Endothelial cell of umbilical vein (primary cell): ENCODE measurements around the gene AKR1C4. TPM values are rescaled to one million over a fixed set of nuclear protein-coding genes. Genes with fewer than 3 reads are reported as not detected.

Experiments
- BruUV-seq: library from RNA; stranded (reverse); fragments of 400-500 nt; replicated peaks from 2 replicates; lab custom pipeline; 2021; lab: Mats Ljungman, UMichigan
- CTCF ChIA-PET: fragments of 300-600, 350-600 bp; sonication (Branson Sonifier 250); formaldehyde crosslinking; loops from one replicate; lab custom pipeline; 2021; ENCODE audit warnings: antibody characterized with exemption, inconsistent platforms; lab: Charles Lee
- POLR2A ChIA-PET: fragments of 300-600, 350-600 bp; sonication (Branson Sonifier 250); formaldehyde crosslinking; loops from one replicate; lab custom pipeline; 2021; ENCODE audit warnings: antibody characterized with exemption, inconsistent platforms; lab: Charles Lee
- DNase-seq: peaks from one replicate; pipeline ENCODE4 v3.0.0-alpha.2; 2011; ENCODE audit warnings: low read depth, low spot score
- FAIRE-seq: peaks from 2 replicates; lab custom pipeline; 2011; peaks lifted over from hg19 to GRCh38; lab: Jason Lieb, UNC
- H2AFZ ChIP-seq: 2 replicates; pipeline ENCODE4 v1.6.0; 2012; ENCODE audit warnings: low read depth, low read length, control low read depth, inconsistent platforms
- H3K27ac ChIP-seq: 2 replicates; pipeline ENCODE4 v1.5.1; 2011; ENCODE audit warnings: low read depth, mild to moderate bottlenecking, control low read depth, low read length, moderate library complexity; ENCODE audit not compliant: insufficient read depth
- H3K27me3 ChIP-seq, 2 experiments: 2 replicates each; pipeline versions ENCODE4 v1.6.0 to v1.6.1; 2011; ENCODE audit warnings: low read length in 2 of 2, mixed read lengths in 1 of 2; ENCODE audit not compliant: control insufficient read depth in 2 of 2, insufficient read depth in 2 of 2
- H3K36me3 ChIP-seq, 2 experiments: 2 replicates in 1 of 2; 3 replicates in 1 of 2; pipeline ENCODE4 v1.5.1; 2011; ENCODE audit warnings: low read length in 2 of 2, mild to moderate bottlenecking in 1 of 2, moderate library complexity in 1 of 2; ENCODE audit not compliant: control insufficient read depth in 2 of 2, insufficient read depth in 2 of 2; ENCODE audit errors: extremely low read depth in 1 of 2
- H3K4me1 ChIP-seq: 3 replicates; pipeline ENCODE4 v1.5.1; 2011; ENCODE audit warnings: mild to moderate bottlenecking, low read length; ENCODE audit not compliant: control insufficient read depth, insufficient read depth; ENCODE audit errors: extremely low read depth
- H3K4me2 ChIP-seq: 2 replicates; pipeline ENCODE4 v1.6.1; 2011; ENCODE audit warnings: low read length, control low read depth, mixed read lengths; ENCODE audit not compliant: insufficient read depth
- H3K4me3 ChIP-seq, 3 experiments: fragments of 200-600 bp in 1 of 3; sonication (generic), shearing (Covaris generic) in 1 of 3; replicated peaks in 1 of 3; 2 replicates each; pipeline ENCODE4 v1.5.1; 2011 to 2016; ENCODE audit warnings: control low read depth in 3 of 3, low read length in 3 of 3, mild to moderate bottlenecking in 2 of 3, inconsistent platforms in 1 of 3, low read depth in 1 of 3, moderate library complexity in 1 of 3; ENCODE audit not compliant: insufficient read depth in 1 of 3
- H3K79me2 ChIP-seq: 2 replicates; pipeline ENCODE4 v1.6.0; 2012; ENCODE audit warnings: low read length, inconsistent platforms; ENCODE audit not compliant: control insufficient read depth, insufficient read depth
- H3K9ac ChIP-seq: replicated peaks from 2 replicates; pipeline ENCODE3; 2011; ENCODE audit warnings: low read length, control low read depth; ENCODE audit not compliant: insufficient read depth; ENCODE audit errors: extremely low read depth
- H3K9me1 ChIP-seq: replicated peaks from 3 replicates; pipeline ENCODE4 v1.6.0; 2011; ENCODE audit warnings: mild to moderate bottlenecking, low read length; ENCODE audit not compliant: control insufficient read depth, insufficient read depth; ENCODE audit errors: extremely low read depth
- H3K9me3 ChIP-seq: replicated peaks from 2 replicates; pipeline ENCODE4 v1.5.1; 2012; ENCODE audit warnings: low read length, inconsistent platforms; ENCODE audit not compliant: control insufficient read depth, insufficient read depth
- H4K20me1 ChIP-seq: replicated peaks from 2 replicates; pipeline ENCODE3; 2011; ENCODE audit warnings: mild to moderate bottlenecking, low read length; ENCODE audit not compliant: control insufficient read depth, insufficient read depth; ENCODE audit errors: extremely low read depth
- EZH2 ChIP-seq: IDR thresholded peaks from 2 replicates; pipeline ENCODE4 v1.6.1; 2012; ENCODE audit warnings: borderline replicate concordance, low read depth, mild to moderate bottlenecking, moderate library complexity, low read length, inconsistent platforms; ENCODE audit not compliant: severe bottlenecking
- FOS ChIP-seq: IDR thresholded peaks from 2 replicates; pipeline ENCODE4 v1.6.1; 2011; ENCODE audit warnings: mild to moderate bottlenecking, low read length, moderate library complexity, borderline replicate concordance; ENCODE audit not compliant: insufficient read depth
- GATA2 ChIP-seq: IDR thresholded peaks from 2 replicates; pipeline ENCODE4 v1.7.0; 2011; ENCODE audit warnings: low read depth, mild to moderate bottlenecking, moderate library complexity, mixed read lengths, low read length; ENCODE audit not compliant: insufficient read length, insufficient read depth
- JUN ChIP-seq: IDR thresholded peaks from 2 replicates; pipeline ENCODE4 v1.6.1; 2011; ENCODE audit warnings: borderline replicate concordance, low read depth; ENCODE audit not compliant: insufficient read length, insufficient read depth
- MYC ChIP-seq: IDR thresholded peaks from one replicate; pipeline ENCODE4 v1.6.1; 2011; ENCODE audit warnings: mild to moderate bottlenecking, low read depth, low read length
- POLR2A ChIP-seq: IDR thresholded peaks from 2 replicates; pipeline ENCODE4 v1.6.1; 2012; ENCODE audit warnings: low read depth, mild to moderate bottlenecking, control low read depth, low read length
- dilution Hi-C: fragments of 300-500 bp; cut with MboI; formaldehyde crosslinking; loops from one replicate; pipeline ENCODE4 v1.15.0; 2019; ENCODE audit warnings: low sequenced_read_pairs; ENCODE audit not compliant: extremely low pct_ligation_motif_present
- intact Hi-C: fragments of 100-400 bp; cut with micrococcal nuclease; formaldehyde crosslinking; loops from one replicate; pipeline ENCODE4 v1.10.0; 2022
- polyA plus RNA-seq, 4 experiments: library from polyadenylated mRNA; depleted of rRNA in 3 of 4; stranded (reverse) in 3 of 4; unstranded in 1 of 4; fragments of >200 nt; gene quantifications; 2 replicates each; pipeline versions ENCODE4 v1.2.1 to v1.2.3, GENCODE V29; 2011 to 2012; ENCODE audit warnings: missing spikeins in 1 of 4
- total RNA-seq: library from RNA; stranded (reverse); gene quantifications from 2 replicates; pipeline ENCODE4 v1.2.3, GENCODE V29; 2021
- TF ChIP-seq, protein P1 (sequence below), 2 donors: IDR thresholded peaks; 1 replicate in 1 of 2; 2 replicates in 1 of 2; pipeline ENCODE4 v1.5.1; 2011; ENCODE audit warnings: low read length in 2 of 2, mild to moderate bottlenecking in 2 of 2, moderate library complexity in 2 of 2, control low read depth in 1 of 2, inconsistent platforms in 1 of 2, low read depth in 1 of 2; ENCODE audit not compliant: insufficient read depth in 1 of 2; ENCODE audit errors: extremely low read depth in 1 of 2

Gene AKR1C4
- total and polyA plus RNA-seq, 2 donors (not counting 3 experiments of a cell fraction or from before 2014, with no cell fraction given) = not detected

DNA sequence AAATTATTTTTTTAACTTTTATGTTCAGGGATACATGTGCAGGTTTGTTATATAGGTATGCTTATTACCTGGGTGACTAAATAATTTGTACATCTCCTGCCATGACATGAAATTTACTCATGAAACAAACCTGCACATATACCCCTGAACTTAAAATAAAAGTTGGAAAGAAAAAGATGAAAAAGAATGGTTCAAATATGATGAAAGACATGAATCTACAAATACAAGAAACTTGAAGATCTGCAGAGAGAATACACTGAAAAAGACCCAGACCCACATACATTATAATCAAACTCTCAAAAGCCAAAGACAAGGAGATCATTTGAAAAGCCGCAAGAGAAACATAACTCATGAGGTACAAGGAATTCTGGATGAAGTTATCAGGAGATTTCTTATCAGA lies 70.2 kb downstream of the AKR1C4 start:
- no peaks in the 10 kb centered on the region for H3K9me3 ChIP-seq
- no peaks in the 10 kb centered on the region for H3K79me2 ChIP-seq
- no peak for DNase-seq
- no peak overlapping the region for H3K9ac ChIP-seq
- H3K4me1 ChIP-seq = no peaks in the 10 kb centered on the region
- H3K27me3 ChIP-seq = no peaks in the 10 kb centered on the region
- no peaks in the 10 kb centered on the region for H3K9me1 ChIP-seq
- H4K20me1 ChIP-seq = no peaks in the 10 kb centered on the region
- TF ChIP-seq MYC (no peak), GATA2 (no peak), JUN (no peak), FOS (no peak), EZH2 (no peak), POLR2A (no peak)
- TF ChIP-seq, protein P1, sequence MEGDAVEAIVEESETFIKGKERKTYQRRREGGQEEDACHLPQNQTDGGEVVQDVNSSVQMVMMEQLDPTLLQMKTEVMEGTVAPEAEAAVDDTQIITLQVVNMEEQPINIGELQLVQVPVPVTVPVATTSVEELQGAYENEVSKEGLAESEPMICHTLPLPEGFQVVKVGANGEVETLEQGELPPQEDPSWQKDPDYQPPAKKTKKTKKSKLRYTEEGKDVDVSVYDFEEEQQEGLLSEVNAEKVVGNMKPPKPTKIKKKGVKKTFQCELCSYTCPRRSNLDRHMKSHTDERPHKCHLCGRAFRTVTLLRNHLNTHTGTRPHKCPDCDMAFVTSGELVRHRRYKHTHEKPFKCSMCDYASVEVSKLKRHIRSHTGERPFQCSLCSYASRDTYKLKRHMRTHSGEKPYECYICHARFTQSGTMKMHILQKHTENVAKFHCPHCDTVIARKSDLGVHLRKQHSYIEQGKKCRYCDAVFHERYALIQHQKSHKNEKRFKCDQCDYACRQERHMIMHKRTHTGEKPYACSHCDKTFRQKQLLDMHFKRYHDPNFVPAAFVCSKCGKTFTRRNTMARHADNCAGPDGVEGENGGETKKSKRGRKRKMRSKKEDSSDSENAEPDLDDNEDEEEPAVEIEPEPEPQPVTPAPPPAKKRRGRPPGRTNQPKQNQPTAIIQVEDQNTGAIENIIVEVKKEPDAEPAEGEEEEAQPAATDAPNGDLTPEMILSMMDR (IDR thresholded peaks at IDR 0.05; ENCODE audit: extremely low read depth in 1 of 2, insufficient read depth in 1 of 2, low read depth in 1 of 2, low read length in 2 of 2) = no peak
- intact Hi-C loops = no loop called here
- no peak overlapping the region for H3K27ac ChIP-seq
- no peak overlapping the region for H3K4me2 ChIP-seq
- POLR2A ChIA-PET = no interaction called here
- no peak overlapping the region for H2AFZ ChIP-seq
- FAIRE-seq = no peak
- no peaks in the 10 kb centered on the region for H3K36me3 ChIP-seq
- CTCF ChIA-PET = no interaction called here
- dilution Hi-C loops = no loop called here
- no peak overlapping the region for H3K4me3 ChIP-seq
- BruUV-seq = no TSS peak

DNA sequence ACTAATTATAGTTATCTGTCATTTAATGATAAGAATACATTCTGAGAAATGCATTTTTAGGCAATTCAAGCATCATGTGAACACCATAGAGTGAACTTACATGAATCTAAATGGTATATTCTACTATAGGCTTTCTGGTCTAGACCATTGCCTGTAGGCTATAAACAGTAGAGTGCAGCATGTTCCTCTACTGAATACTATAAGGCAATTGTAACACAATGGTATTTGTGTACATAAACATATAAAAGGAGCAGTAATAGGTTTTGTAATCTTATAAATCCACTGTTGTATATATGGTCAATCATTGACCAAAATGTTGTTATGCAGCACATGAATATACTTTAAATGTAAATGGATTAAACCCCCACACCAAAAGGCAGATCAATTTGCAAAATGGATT lies 71.6 kb downstream of the AKR1C4 start:
- no peaks in the 10 kb centered on the region for H3K9me3 ChIP-seq
- no peaks in the 10 kb centered on the region for H4K20me1 ChIP-seq
- no peaks in the 10 kb centered on the region for H3K9me1 ChIP-seq
- H3K27me3 ChIP-seq = no peaks in the 10 kb centered on the region
- no peak for TF ChIP-seq JUN
- BruUV-seq = no TSS peak
- no peak for FAIRE-seq
- no peak overlapping the region for H3K4me2 ChIP-seq
- intact Hi-C loops (no loop called here), dilution Hi-C loops (no loop called here)
- no peaks in the 10 kb centered on the region for H3K4me1 ChIP-seq
- H3K79me2 ChIP-seq = no peaks in the 10 kb centered on the region
- H3K9ac ChIP-seq = no peak overlapping the region
- no peak overlapping the region for H3K4me3 ChIP-seq
- no peak overlapping the region for H2AFZ ChIP-seq
- no peaks in the 10 kb centered on the region for H3K36me3 ChIP-seq
- no peak for DNase-seq
- no peak overlapping the region for H3K27ac ChIP-seq
- CTCF ChIA-PET = no interaction called here
- POLR2A ChIA-PET = no interaction called here

Other genes starting within 250 kb of the AKR1C4 start
- gene AKR1C1, start 233.4 kb upstream of the AKR1C4 start, total RNA-seq = 1.6 and 5.5 TPM in 2 replicates
- gene AKR1C1, start 233.4 kb upstream of the AKR1C4 start, polyA plus RNA-seq = 1.5 and 1.6 TPM in 2 replicates
- 0.16 and 1.7 TPM in 2 replicates for gene AKR1C2, start 193.0 kb upstream of the AKR1C4 start, total RNA-seq
- 0.59 and 0.84 TPM in 2 replicates for gene AKR1C2, start 193.0 kb upstream of the AKR1C4 start, polyA plus RNA-seq
- 4.8 and 32.2 TPM in 2 replicates for gene AKR1C3, start 102.4 kb upstream of the AKR1C4 start, total RNA-seq
- 20.9 and 27.4 TPM in 2 replicates for gene AKR1C3, start 102.4 kb upstream of the AKR1C4 start, polyA plus RNA-seq
- not detected in 2 replicates for gene AKR1C8, start 11.7 kb upstream of the AKR1C4 start, total RNA-seq
- gene AKR1C8, start 11.7 kb upstream of the AKR1C4 start, polyA plus RNA-seq = not detected in 2 replicates
- not detected in 2 replicates for gene UCN3, start 168.1 kb downstream of the AKR1C4 start, total RNA-seq
- not detected in 2 replicates for gene UCN3, start 168.1 kb downstream of the AKR1C4 start, polyA plus RNA-seq
- gene TUBAL3, start 208.0 kb downstream of the AKR1C4 start, total RNA-seq = not detected in 2 replicates
- not detected in 2 replicates for gene TUBAL3, start 208.0 kb downstream of the AKR1C4 start, polyA plus RNA-seq
- 40.2 and 46.3 TPM in 2 replicates for gene NET1, start 215.7 kb downstream of the AKR1C4 start, total RNA-seq
- 12.3 and 14.4 TPM in 2 replicates for gene NET1, start 215.7 kb downstream of the AKR1C4 start, polyA plus RNA-seq